Measurements from ENCODE around the gene ARMC12. TPM values are rescaled to one million over a fixed set of nuclear protein-coding genes. Genes with fewer than 3 reads are reported as not detected.

The ARMC12 gene
- total RNA-seq, 1 experiment from 2014 or later = 1.0 TPM

DNA sequence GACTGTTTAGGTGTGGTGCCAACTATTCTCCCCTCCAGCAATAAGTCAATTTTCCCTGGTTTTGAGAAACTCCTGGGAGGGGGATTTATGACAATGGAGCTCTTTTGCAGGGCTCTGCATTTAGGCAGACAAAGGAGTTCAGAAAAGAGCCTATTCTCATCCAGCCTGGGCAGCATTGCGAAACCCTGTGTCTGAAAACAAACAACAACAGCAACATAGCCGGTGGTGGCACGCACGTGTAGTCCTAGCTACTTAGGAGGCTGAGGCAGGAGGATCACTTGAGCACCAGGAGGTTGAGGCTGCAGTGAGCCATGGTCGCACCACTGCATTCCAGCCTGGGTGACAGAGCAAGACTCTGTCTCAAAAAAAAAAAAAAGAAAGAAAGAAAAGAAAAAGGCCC lies 53.9 kb downstream of the ARMC12 start (continued):
- TF ChIP-seq, protein P1, sequence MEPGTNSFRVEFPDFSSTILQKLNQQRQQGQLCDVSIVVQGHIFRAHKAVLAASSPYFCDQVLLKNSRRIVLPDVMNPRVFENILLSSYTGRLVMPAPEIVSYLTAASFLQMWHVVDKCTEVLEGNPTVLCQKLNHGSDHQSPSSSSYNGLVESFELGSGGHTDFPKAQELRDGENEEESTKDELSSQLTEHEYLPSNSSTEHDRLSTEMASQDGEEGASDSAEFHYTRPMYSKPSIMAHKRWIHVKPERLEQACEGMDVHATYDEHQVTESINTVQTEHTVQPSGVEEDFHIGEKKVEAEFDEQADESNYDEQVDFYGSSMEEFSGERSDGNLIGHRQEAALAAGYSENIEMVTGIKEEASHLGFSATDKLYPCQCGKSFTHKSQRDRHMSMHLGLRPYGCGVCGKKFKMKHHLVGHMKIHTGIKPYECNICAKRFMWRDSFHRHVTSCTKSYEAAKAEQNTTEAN (CRISPR knock-in tag; IDR thresholded peaks at IDR 0.05) = no peak
- TF ChIP-seq, protein P2, sequence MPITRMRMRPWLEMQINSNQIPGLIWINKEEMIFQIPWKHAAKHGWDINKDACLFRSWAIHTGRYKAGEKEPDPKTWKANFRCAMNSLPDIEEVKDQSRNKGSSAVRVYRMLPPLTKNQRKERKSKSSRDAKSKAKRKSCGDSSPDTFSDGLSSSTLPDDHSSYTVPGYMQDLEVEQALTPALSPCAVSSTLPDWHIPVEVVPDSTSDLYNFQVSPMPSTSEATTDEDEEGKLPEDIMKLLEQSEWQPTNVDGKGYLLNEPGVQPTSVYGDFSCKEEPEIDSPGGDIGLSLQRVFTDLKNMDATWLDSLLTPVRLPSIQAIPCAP (CRISPR knock-in tag; IDR thresholded peaks at IDR 0.05) = no peak
- TF ChIP-seq, protein P3, sequence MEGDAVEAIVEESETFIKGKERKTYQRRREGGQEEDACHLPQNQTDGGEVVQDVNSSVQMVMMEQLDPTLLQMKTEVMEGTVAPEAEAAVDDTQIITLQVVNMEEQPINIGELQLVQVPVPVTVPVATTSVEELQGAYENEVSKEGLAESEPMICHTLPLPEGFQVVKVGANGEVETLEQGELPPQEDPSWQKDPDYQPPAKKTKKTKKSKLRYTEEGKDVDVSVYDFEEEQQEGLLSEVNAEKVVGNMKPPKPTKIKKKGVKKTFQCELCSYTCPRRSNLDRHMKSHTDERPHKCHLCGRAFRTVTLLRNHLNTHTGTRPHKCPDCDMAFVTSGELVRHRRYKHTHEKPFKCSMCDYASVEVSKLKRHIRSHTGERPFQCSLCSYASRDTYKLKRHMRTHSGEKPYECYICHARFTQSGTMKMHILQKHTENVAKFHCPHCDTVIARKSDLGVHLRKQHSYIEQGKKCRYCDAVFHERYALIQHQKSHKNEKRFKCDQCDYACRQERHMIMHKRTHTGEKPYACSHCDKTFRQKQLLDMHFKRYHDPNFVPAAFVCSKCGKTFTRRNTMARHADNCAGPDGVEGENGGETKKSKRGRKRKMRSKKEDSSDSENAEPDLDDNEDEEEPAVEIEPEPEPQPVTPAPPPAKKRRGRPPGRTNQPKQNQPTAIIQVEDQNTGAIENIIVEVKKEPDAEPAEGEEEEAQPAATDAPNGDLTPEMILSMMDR (IDR thresholded peaks at IDR 0.05) = no peak
- no peak for TF ChIP-seq FOXJ3 (CRISPR knock-in tag; IDR thresholded peaks at IDR 0.05; ENCODE audit: borderline replicate concordance)
- no peak for TF ChIP-seq CBFB (CRISPR knock-in tag; IDR thresholded peaks at IDR 0.05; ENCODE audit: low read depth)

GRCh38 chr6:35794536-35795452 lies 58.0 kb downstream of the ARMC12 start:
- no peak for ATAC-seq
- no peak for DNase-seq (ENCODE audit: low spot score)
- CTCF ChIA-PET = interaction anchor here (1.0 kb wide), 1 partner anchor 11 kb away, joined by 3 read pairs; the partner anchor contains the start of gene LHFPL5
- TF ChIP-seq, protein P4, sequence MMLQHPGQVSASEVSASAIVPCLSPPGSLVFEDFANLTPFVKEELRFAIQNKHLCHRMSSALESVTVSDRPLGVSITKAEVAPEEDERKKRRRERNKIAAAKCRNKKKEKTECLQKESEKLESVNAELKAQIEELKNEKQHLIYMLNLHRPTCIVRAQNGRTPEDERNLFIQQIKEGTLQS (CRISPR knock-in tag; conservative IDR thresholded peaks at IDR 0.05) = no peak
- Mint-ChIP-seq H3K9me3 (no peaks in the 10 kb centered on the region), H3K4me3 (no peak overlapping the region), H3K27me3 (ENCODE audit: low read depth) (no peaks in the 10 kb centered on the region; the same call in none of the 2 replicates), H3K4me1 (peaks cover 14% of the 10 kb centered on the region), H3K27ac (no peak overlapping the region), H3K36me3 (no peaks in the 10 kb centered on the region)
- POLR2A ChIA-PET = no interaction called here

DNA sequence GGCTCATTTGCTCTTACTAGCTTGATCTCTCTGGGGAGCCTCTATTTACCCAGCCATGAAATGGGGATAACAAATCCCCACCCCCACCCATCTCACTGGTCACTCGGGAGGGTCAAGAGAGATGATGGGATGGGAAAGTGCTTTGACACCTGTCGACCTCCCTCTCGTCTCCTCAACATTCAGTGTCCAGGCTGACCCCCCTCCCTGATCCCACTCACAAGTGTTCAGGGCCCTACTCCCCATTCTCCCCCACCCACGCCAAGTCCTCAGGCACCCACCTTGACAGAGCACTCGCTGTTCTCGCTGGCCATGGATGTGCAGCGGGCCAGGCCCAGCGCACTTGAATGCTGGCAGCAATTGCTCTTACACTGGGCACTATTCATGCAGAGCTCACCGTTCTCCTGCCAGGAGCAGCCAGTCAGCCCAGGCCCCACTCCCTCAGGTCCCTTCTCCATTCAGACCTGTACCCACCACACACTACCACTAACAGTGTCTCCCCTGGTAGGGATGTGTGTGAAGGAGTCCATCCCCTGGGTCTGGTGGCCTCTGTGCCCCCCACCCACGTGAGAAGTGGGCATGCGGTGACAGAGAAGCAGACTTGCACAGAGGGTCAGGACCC lies 58.7 kb downstream of the ARMC12 start:
- H3K4me3 Mint-ChIP-seq = no peak overlapping the region
- peaks cover 17% of the 10 kb centered on the region for H3K4me1 Mint-ChIP-seq
- no peaks in the 10 kb centered on the region for H3K9me3 Mint-ChIP-seq
- TF ChIP-seq ELF4 (CRISPR knock-in tag; IDR thresholded peaks at IDR 0.05; ENCODE audit: low read depth) (no peak), SMAD4 (CRISPR knock-in tag; IDR thresholded peaks at IDR 0.05) (no peak), TEAD1 (CRISPR knock-in tag; IDR thresholded peaks at IDR 0.05) (no peak)
- DNase-seq (ENCODE audit: low spot score) (no peak), ATAC-seq (no peak)
- peaks cover 2% of the 10 kb centered on the region for H3K27me3 Mint-ChIP-seq (ENCODE audit: low read depth)
- POLR2A ChIA-PET = no interaction called here
- no peaks in the 10 kb centered on the region for H3K36me3 Mint-ChIP-seq
- CTCF ChIA-PET = no interaction called here
- H3K27ac Mint-ChIP-seq = no peak overlapping the region

GRCh38 chr6:35796236-35796635 lies 59.4 kb downstream of the ARMC12 start:
- TF ChIP-seq, protein P2 (CRISPR knock-in tag; IDR thresholded peaks at IDR 0.05) = no peak
- TF ChIP-seq FOXP1 (CRISPR knock-in tag; IDR thresholded peaks at IDR 0.05; ENCODE audit: borderline replicate concordance) (no peak), JUN (CRISPR knock-in tag; IDR thresholded peaks at IDR 0.05) (no peak), ZNF671 (CRISPR knock-in tag; IDR thresholded peaks at IDR 0.05) (no peak), IRF2 (CRISPR knock-in tag; IDR thresholded peaks at IDR 0.05; ENCODE audit: borderline replicate concordance, low read depth) (no peak), ZNF423 (CRISPR knock-in tag; IDR thresholded peaks at IDR 0.05) (no peak), ZNF263 (CRISPR knock-in tag; IDR thresholded peaks at IDR 0.05; ENCODE audit: low read depth) (no peak), NR1H2 (CRISPR knock-in tag; IDR thresholded peaks at IDR 0.05) (no peak)
- TF ChIP-seq, protein P5, sequence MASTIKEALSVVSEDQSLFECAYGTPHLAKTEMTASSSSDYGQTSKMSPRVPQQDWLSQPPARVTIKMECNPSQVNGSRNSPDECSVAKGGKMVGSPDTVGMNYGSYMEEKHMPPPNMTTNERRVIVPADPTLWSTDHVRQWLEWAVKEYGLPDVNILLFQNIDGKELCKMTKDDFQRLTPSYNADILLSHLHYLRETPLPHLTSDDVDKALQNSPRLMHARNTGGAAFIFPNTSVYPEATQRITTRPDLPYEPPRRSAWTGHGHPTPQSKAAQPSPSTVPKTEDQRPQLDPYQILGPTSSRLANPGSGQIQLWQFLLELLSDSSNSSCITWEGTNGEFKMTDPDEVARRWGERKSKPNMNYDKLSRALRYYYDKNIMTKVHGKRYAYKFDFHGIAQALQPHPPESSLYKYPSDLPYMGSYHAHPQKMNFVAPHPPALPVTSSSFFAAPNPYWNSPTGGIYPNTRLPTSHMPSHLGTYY (CRISPR knock-in tag; IDR thresholded peaks at IDR 0.05) = no peak
- peaks cover 24% of the 10 kb centered on the region for H3K4me1 Mint-ChIP-seq
- ChIA-PET POLR2A (no interaction called here), CTCF (interaction anchor here (1.1 kb wide), 1 partner anchor 244 kb away, joined by 3 read pairs; no protein-coding TSS in a partner anchor)
- H3K27me3 Mint-ChIP-seq (ENCODE audit: low read depth) = peaks cover 4% of the 10 kb centered on the region
- DNase-seq (ENCODE audit: low spot score) = no peak
- no peaks in the 10 kb centered on the region for H3K36me3 Mint-ChIP-seq
- no peak overlapping the region for H3K4me3 Mint-ChIP-seq
- no peak overlapping the region for H3K27ac Mint-ChIP-seq
- H3K9me3 Mint-ChIP-seq = no peaks in the 10 kb centered on the region
- no peak for ATAC-seq
